NCI-H226 (cell line): ENCODE data around the gene MYBPC3.

Experiments
- DNase-seq: peaks from one replicate; pipeline ENCODE4 v3.0.0-alpha.2; 2015

The MYBPC3 gene

DNA sequence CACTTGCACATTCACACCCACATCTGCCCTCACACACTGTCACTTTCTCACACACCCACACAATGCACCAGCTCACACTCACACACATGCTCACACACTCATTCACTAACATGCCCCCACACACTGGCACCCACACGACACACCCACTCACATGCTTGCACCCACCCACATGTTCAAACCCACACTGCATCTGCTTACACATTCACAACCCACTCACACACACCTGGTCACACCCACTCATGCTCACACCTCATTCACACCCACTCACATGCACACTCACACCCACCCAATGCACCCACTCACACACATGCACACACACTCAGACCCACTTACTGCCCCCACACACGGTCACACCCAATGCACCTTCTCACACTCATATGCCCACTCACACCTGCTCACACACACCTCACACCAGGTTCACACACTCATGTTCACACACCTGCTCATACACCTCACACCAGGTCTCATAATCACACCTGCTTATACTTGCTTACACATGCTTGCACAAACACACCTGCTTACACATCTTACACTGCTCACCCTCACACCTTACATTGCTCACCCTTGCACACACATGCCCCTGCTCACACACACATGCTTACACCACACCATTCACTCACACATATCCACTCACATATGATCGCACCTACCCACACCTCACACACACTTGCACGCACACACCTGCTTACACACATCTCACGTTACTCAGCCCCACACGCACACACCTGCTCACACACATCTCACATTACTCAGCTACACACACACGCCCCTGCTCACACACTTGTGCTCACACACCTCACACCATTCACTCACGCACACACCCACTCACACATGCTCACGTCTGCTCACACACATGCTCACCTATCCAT is 3.9 kb upstream of the MYBPC3 start:
- no peak for DNase-seq

DNA sequence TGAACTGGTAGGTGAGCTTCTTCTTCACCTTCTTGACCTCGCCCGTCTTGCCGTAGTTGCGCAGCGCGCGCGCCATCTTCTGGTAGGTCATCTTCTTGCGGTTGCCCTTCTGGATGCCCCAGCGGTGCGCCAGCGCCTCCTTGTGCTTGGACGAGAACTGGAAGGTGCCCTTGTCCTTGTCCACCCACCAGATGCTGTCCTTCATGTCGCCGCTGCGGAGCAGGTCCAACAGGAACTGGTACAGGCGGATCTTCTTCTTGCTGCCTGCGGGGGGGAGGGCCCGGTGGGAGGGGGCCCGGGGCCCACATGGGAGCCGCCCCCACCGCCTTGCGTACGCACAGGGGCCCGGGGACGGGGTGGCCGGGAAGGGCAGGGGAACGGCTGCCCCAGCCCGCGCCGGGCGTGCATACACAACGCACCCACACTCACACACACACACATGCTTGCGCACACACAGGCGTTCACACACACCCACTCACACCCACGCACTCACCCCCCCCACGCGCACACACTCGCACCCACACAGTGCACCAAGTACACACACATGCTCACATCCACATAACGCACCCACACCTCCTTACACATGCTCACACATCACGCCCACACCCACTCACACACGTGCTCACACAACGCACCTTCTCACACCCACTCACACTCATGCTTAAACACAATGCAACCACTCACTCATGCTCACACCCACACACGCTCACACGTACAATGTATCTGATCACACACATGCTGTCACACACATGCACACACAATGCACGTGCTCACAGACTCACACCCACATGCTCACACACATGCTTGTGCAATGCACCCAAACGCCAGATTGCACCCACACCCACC is 3.0 kb upstream of the MYBPC3 start:
- DNase-seq, result peak; percentile 67

DNA sequence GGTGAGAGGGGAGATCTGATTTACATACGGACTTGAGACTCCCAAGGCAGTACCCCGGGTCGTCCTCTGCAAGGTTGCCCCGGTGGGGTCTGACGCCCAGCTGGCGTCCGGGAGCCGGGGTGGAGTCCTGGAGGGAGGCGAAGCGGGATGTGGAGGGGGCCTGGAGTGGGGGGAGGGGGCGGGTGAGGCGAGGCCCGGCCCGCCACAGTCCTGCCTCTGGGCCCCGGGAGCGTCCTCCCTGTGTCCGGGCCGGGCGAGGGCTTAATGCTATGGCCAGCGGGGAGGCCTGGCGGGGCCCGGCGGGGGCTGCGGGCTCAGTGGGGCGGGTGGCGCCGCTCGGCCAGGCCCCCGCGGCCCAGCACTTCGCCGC is 2.4 kb upstream of the MYBPC3 start:
- DNase-seq, result no peak

DNA sequence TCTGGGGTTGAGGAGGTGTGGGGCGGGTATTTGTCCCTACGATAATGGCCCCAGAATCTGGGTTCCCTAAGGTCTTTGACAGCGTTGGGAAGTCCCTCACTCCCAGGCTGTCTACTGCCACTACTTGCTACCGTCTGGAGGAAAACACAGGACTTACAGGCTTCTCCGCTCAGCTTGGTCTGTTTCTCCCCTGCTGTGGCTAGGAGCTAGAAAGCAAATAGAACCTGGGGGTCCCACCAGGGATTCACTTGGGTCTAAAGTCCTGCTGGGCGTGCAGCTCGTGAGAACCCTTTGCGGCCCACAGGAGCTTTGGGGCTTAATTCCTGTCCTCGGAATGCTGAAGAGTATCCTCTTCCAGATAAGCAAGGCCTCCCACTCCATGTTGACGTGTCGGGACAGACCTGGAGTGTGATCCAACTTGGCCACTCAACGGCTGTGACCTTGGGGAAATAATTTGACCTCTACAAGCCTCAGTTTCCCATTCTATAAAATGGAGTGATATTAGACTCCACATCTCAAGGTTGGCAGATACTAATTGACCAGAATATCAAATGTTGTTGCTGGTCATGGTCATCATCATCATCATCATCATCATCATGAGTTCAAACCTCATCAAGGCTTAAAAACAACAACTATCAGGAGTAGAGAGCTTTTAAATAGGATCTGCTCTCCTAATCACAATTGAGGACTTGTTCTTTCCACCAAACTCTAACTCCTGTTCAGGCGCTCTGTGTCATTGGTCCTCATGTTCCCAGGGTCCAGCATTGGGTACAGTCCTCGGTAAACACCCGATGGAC is 1.7 kb upstream of the MYBPC3 start:
- no peak for DNase-seq

DNA sequence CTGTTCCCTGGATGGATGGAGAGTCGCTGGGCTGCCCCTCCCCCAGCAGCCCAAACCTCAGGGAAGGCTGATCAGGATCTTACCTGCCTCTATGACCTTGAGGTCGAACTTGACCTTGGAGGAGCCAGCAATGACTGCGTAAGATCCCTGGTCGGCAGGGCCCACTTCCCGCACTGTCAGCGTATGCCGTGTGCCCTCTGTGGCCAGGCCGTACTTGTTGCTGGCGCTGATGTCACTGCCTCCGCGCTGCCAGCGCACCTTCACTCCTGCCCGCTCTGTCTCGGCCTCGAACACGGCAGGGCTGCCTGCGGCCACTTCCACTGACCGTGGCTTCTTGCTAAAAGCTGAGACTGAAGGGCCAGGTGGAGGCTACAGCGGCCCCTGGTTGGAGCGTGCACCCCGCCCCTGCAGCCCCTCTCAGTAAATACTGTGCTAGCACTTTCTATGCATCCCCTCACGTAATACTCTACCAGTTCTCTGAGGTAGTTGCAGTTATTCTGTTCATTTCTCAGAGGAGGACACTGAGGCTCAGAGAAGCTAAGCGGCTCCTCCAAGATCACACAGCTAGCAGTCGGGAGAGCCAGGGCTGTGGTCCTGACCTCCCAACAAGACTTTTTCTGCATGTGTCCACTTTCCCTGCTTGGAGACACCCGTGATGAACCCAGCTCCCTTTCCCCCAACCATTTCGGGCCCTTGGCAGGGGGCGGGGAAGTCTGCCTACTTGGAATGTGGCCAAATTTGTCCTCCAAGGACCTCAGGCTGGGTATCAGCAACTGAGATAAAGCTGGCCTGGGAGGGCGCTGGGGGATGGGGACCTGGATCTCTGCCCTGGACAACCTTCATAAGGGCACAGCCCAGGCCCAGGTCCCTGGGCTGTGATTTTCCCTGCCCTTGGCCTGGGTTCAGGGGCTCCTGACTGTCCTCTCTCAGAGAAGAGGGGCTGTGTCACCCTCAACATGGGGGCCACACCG is 1.1 kb downstream of the MYBPC3 start:
- no peak for DNase-seq

DNA sequence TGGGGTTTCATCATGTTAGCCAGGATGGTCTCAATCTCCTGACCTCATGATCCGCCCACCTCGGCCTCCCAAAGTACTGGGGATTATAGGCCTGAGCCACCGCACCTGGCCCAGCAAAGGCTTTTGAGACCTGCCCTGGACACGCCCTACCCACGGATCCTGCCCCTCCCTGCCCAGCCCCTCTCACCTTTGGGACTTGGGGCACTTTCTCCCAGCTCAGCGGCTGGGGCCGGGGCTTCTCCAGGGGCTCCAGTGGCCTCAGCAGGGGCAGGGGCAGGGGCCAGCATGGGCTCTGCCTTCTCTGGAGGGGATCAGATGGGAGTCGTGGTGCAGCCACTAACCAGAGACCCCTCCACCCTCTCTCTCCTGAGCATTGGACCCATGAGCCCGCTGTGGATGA is 2.2 kb downstream of the MYBPC3 start:
- DNase-seq, result no peak

DNA sequence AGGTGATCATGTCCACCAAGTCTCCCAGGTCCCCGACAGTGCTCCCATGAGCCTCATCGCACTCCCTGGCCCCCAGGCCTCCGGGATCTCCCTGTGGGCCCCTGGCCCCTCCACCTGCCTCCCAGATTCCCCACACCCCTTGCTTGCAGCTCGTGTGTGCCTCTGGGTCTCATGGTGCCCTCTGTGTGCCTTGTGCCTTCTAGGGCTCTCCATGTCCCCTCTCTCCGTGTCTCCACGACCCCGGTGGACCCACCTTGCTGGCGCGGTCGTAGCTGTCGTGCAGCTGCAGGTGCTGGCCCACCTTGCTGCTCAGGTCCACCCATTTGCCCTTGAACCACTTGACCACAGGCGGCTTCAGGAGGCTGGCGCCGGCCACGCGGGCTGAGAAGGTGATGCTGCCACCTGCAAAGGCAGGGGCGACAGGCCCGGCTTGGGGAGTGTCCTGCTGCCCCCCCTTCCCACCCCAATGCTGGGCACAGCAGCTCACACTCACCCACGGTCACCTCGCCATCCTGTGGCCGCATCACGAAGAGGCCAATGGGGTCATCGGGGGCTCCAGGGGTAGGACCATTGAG is 2.9 kb downstream of the MYBPC3 start:
- no peak for DNase-seq

DNA sequence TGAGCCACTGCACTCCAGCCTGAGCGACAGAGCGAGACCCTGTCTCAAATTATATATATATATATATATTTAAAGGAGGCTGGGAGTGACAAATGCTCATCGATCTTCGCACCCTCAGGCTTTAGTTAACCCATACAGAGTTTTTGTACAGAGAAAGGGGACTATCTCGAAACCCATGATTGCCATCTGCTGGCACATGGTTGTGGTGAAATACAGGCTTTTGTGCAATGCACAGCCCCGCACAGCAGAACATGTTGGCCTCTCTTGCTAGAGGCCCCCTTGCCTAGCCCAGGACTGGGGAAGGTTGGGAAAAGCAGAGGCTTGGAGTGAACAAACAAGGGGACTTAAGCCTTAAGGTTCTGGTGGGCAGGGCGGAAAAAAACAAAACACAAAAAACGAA is 3.6 kb downstream of the MYBPC3 start:
- DNase-seq, result no peak

DNA sequence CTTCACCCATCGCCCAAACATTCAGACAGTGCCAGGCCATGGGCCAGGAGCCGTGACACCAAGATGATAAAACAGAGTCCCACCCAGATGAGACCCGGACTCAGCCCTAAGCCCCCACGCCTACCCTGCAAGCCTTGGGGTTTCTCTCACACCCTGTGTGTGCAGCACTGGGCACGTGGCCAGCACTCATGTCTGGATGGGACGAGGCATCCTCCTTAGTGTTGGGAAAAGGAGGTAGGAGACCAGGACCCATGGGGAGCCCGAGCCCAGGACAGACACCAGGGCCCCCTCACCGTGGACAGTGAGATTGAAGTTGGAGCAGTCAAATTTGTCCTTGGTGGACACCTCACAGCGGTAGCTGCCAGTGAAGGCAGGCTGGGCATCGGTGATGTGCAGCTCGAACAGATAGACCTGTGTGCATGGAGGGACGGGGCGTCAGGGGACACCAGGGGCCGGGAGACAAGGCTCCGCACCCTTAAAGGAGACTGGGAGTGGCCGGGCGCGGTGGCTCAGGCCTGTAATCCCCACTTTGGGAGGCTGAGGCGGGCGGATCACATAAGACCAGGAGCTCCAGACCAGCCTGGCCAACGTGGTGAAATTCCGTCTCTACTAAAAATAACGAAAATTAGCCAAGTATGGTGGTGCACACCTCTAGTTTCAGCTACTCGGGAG is 4.2 kb downstream of the MYBPC3 start:
- DNase-seq, result no peak

DNA sequence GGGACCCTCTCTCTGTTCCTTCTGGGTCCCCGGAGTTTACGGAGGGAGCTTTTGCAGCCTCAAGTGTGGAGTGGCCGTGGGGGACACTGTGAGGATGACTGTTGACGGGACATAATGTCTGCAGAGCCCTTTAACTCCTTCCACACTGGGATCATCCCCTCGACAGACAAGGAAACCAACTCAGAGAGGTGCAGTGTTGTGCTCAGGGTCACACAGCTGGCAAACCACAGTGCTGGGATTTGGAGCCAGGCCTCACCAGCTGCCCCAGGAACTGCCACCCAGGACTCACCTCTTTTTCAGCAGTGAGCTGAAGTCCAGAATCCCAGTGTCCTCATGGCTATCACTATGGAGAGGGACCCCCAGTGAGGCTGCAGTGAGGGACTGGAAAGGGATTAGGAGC is 5.4 kb downstream of the MYBPC3 start:
- no peak for DNase-seq

DNA sequence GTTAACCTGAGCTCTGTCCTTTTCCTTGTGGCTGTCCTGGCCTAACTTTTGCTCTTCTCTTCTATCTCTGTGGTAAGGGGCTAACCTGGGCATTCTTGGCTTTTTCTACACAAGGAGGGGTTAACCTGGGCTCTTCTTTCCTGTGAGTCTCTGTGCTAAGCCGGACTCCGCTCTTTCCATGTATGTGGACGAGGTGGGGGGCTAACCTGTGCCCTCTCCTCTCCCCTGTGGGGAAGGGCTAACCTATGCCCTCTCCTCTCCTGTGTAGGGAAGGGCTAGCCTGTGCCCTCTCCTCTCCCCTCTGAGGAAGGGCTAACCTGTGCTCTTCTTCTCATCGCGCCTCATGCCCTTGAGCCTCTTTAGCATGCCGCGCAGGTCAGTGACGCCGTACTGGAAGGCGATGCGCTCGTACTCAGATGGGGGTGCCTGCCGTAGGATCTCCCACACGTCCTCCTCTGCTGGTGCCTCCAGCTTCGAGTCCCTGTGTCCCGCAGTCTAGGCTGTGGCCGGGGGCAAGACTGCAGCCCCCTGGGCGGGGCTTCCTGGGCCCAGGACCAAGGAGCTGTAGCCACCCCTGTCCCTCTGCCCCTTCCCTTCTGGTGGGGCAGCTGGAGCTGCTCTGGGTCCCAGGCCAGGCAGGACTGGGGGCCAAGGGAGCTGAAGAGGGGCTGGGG is 6.5 kb downstream of the MYBPC3 start:
- DNase-seq, result no peak

DNA sequence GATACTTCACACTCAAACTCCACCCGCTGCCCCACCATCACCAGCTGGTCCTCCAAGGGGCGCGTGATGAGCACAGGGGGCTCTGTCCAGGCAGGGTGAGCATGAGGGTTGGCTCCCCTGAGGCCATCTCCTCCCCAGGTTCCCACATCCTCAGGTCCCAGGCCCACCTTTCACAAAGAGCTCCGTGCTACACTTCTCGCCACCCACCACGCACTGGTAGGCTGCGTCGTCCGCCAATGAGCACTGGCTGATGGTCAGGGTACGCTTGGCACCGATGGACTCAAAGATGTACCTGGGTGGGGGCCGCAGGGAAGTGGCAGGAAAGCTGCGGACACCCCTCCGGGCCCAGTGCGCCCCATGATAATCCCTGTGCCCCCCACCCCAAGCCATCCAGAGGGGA is 9.6 kb downstream of the MYBPC3 start:
- no peak for DNase-seq

DNA sequence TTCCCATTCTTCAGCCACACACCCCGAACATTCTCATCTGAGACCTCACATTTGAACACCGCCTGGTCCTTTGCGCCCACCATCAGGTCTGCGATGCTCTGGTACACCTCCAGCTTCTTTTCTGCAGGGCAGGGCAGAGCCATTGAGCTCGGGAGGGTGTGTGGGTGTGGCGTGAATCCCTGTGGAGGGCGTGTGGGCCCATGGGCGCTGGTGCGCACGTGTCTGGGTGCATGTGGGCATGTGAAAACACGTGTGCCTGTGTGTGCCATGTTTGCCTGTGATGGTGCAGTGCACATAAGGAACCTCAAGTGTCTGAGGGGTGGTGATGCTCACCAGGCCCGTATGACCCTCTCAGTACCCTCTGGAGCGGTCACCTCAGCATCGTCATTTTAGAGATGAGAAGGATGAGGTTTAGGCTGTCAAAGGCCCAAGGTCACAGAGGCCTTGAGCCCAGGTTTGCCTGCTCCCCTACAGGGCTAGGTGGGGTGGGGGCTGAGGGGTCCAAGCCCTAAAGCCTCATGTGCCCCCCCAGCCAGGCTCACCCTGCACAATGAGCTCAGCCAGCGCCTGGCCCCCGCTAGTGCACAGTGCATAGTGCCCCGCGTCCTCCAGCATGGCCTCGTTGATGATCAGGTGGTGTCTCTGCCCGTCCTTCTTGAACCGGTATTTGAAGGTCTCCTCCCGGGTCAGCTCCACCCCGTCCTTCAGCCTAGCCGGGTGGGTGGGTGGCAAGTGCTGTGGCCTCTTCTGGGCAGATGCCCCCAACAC is 10.3 kb downstream of the MYBPC3 start:
- DNase-seq, result no peak

DNA sequence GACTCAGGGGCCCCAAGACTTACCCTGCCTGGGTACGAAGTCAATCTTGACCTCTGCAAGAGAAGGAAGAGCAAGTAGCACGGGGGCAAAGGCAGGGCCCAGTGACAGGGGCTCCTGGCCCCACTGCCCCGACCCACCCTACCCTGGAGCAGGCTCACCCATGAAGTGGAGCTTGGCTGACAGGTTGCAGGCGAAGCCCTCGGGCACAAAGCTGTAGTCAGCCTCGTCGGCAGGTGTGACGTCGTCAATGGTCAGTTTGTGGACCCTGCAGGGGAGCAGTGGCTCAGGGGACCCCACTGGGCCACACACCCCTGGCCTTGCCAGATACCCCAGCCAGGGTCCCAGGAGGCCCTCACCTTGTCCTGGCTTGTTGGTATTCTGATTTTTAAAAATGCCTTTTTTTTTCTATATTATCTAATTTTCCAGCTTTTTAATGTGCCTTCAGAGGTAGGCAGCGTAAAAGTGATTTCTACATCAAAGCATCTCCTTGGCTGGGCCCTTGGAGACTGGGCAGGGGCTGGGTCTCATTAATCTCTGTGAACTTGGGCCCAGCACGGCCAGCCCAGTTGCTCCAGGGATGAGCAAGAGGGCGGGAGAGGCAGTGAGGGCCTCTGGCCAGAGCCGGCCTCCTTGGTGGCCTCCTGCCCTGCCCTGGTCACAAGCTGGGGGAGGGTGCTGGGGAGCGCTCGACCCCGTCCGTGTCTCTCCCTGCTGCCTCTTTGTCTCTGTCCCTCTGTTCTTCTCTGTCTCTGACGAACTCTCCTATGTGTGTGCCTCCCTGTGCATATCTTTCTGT is 11.3 kb downstream of the MYBPC3 start:
- no peak for DNase-seq

DNA sequence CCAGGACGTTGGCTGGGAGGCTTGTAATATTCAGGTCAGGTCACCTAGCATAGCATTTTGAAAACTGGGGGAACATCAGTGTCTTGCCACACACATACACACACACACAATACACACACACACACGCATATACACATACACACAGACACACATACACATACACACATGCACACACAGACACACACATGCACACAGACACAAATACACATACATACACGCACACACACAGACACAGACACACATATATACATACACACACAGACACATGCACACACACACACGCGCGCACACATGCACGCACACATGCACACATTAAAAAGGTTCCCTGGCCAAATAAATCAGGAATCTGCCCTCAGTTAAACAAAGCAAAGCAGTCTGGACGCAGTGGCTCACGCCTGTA is 12.5 kb downstream of the MYBPC3 start:
- no peak for DNase-seq

DNA sequence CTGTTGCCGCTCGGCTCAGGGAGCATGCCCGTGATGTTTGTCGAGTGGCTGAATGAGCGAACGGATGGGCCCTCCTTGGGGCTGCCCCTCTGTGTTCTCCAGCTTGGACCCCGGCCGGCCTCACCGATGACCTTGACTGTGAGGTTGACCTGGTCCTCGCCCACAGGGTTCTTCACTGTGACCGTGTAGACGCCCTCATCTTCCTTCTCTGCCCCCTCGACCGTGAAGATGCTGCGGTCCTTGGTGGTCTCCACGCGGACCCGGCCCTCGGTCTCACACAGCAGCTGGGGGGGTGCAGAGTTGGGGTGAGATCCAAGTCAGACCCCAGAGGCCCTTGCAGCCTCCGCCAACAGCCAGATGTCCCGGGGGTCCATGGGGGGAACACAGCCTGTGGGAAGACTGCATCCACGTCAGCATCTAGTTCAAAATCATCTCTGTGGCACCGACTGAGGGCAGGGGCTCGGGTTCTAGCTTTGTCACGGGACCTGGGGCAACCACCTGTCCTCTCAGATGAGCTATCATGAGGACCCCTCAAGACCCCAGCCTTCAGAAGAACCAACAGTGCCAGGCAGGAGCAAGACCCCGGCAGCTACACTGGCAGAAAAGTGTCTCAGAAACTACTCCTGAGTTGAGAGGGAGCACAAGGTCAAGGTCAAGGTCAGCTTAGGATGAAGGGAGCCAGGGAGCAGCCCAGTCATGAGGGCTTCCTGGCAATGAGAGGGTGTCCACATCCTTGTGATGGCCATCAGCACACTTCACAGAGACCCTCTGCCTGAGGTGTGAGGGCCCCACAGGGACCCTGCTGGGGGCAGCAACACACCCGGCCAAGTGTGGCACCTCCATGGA is 13.9 kb downstream of the MYBPC3 start:
- no peak for DNase-seq

DNA sequence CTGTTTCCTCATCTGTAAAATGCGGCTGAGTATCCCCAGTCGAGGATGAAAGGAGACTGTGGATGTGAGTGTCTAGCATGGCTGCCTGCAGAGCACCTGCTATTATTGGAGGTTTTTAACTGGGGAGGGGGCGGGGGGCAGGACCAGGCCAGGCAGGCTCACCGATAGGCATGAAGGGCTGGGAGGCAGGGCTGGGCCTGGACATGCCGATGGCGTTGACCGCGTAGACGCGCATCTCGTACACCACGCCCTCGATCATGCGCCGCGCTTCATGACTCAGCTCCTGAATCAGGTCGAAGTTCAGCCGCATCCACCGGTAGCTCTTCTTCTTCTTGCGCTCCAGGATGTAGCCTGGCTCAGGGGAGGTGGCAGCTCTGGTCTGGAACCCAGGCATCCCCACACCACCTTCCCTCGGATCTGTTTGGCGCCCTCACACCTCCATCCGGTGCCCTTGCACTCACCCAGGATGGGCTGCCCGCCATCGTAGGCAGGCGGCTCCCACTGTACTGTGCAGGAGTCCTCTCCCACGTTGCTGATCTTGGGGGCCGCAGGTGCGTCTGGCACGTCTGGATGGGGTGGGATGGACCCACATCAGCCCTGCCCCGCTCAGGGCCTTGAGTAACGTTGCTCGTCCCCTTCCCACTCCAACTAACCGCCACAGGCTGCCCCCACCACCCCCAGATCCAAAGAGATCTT is 15.1 kb downstream of the MYBPC3 start:
- no peak for DNase-seq
